Heart left ventricle (tissue), 16 donors: Measurements from ENCODE around the gene PLB1. TPM values are rescaled to one million over a fixed set of nuclear protein-coding genes. Genes with fewer than 3 reads are reported as not detected.

Experiments used
- ATAC-seq, 4 donors: fragments of 200-7000 bp; cut with Tn5 transposase; one replicate each; pipeline ENCODE4 v1.9.1; 2020 to 2022; ENCODE audit warnings: moderate library complexity in 4 of 4, mild to moderate bottlenecking in 3 of 4, moderate number of reproducible peaks in 1 of 4
- DNase-seq, 5 donors: peaks; one replicate each; pipeline ENCODE4 v3.0.0-alpha.2; 2020
- H3K27ac ChIP-seq, 12 donors: fragments of 200-600 bp; sonication (generic) in 4 of 12; one replicate each; pipeline versions ENCODE4 v1.5.0 to v1.8.0; 2016 to 2022; ENCODE audit warnings: mild to moderate bottlenecking in 2 of 12
- H3K27me3 ChIP-seq, 9 donors: fragments of 200-600 bp; sonication (generic) in 2 of 9; one replicate each; pipeline versions ENCODE4 v1.5.1 to v1.8.0; 2016 to 2022; ENCODE audit warnings: mild to moderate bottlenecking in 3 of 9
- H3K36me3 ChIP-seq, 9 donors: fragments of 200-600 bp; sonication (generic) in 2 of 9; one replicate each; pipeline versions ENCODE4 v1.5.0 to v1.8.0; 2018 to 2022; ENCODE audit warnings: mild to moderate bottlenecking in 2 of 9
- H3K4me1 ChIP-seq, 12 donors: fragments of 200-600 bp; sonication (generic) in 4 of 12; one replicate each; pipeline versions ENCODE4 v1.5.0 to v1.8.0; 2016 to 2022; ENCODE audit warnings: mild to moderate bottlenecking in 3 of 12
- H3K4me3 ChIP-seq, 12 donors: fragments of 200-600 bp; sonication (generic) in 4 of 12; one replicate each; pipeline versions ENCODE4 v1.5.0 to v1.8.0; 2017 to 2022; ENCODE audit warnings: mild to moderate bottlenecking in 9 of 12, moderate library complexity in 4 of 12
- H3K9me3 ChIP-seq, 12 donors: fragments of 200-600 bp; sonication (generic) in 4 of 12; one replicate each; pipeline versions ENCODE4 v1.5.0 to v1.8.0; 2016 to 2022; ENCODE audit warnings: mild to moderate bottlenecking in 1 of 12
- CTCF ChIP-seq, 12 donors: fragments of 200-600 bp; sonication (generic) in 4 of 12; IDR thresholded peaks; one replicate each; pipeline versions ENCODE4 v1.5.0 to v1.8.0; 2018 to 2022; ENCODE audit warnings: antibody characterized with exemption in 12 of 12, mild to moderate bottlenecking in 5 of 12
- POLR2A ChIP-seq, 2 donors: fragments of 450-650 bp; IDR thresholded peaks; one replicate each; pipeline ENCODE4 v1.6.1; 2017; ENCODE audit warnings: antibody characterized with exemption in 2 of 2, mild to moderate bottlenecking in 2 of 2, moderate library complexity in 2 of 2
- WGBS, 4 donors: extraction: QIAGEN DNeasy Blood & Tissue Kit in 2 of 4; methylation state at CpG; one replicate each; pipeline versions ENCODE4 v1.1.5 to v1.1.7; 2013 to 2018; 5-methylcytosine and 5-hydroxymethylcytosine counted together
- intact Hi-C, 10 donors: fragments of 100-400 bp; cut with DNase I; formaldehyde crosslinking; loops; one replicate each; pipeline versions ENCODE4 v1.11.1 to v1.14.2; 2022
- polyA plus RNA-seq, 2 donors: library from polyadenylated mRNA; stranded (reverse); fragments of 200-250 nt; gene quantifications; one replicate each; pipeline ENCODE4 v1.2.3, GENCODE V29; 2013
- total RNA-seq, 9 donors: library from RNA; depleted of rRNA in 2 of 9; stranded (reverse); fragments of >200 nt in 2 of 9; fragmentation: NEBNext Ultra II Directional in 3 of 9; extraction: Animal tissue kit (Norgen Biotek cat#: 25700) in 3 of 9; gene quantifications; one replicate each; pipeline versions ENCODE4 v1.1.0 to v1.2.4, GENCODE V29; 2016 to 2023
- donor health status: ischemic (EF 13 %, LVEDD 7.1; RV severe dilation, severe dysfunction).
- donor health status: healthy with polysubstance abuse.
- donor health status: DM: no; HTN: yes; CAD: no.
- donor health status: DM: no; HTN: no; CAD: no.
- donor health status: ischemic (EF 25% LVEDD 6.9; RV normal size, moderate dysfunction).
- donor health status: ischemic (EF 25% LVEDD 5.7; RV mildly dilated, moderate dysfunction).
- donor health status: healthy.
- donor health status: DM: yes; HTN: yes; CAD: no.
- donor health status: ischemic (EF 35%, LVEDD 5.7; RV mildly dilated, moderate dysfunction).
- donor health status: nonischemic (EF 11% LVEDD 7.7; RV severe dilation, severe dysfunction).
- donor health status: DM: yes; HTN: yes; CAD: no.
- donor health status: PGD.
- donor health status: ischemic (EF 29% LVEDD 5.4; RV normal size, mild dysfunction).
- donor health status: nonischemic (EF 23%, LVEDD 6.1; RV moderate dilation, normal function).

Gene PLB1
- total and polyA plus RNA-seq, 11 donors, result 0.35 to 5.5 (median 1.3) TPM

- H3K27ac ChIP-seq, result no peak overlapping the region
- WGBS, 4 donors, result 79 to 97% (median 89%) methylated on average over 5 of the region's 5 CpGs
- no peak for ATAC-seq
- no peak overlapping the region for H3K4me3 ChIP-seq
- peaks cover 0 to 20% (median 2%) of the 10 kb centered on the region in 9 donors for H3K27me3 ChIP-seq
- peaks cover 0 to 9% (median 0%) of the 10 kb centered on the region in 12 donors for H3K9me3 ChIP-seq
- DNase-seq, result no peak
- H3K36me3 ChIP-seq, result no peaks in the 10 kb centered on the region
- intact Hi-C loops, result no loop called here
- H3K4me1 ChIP-seq, result no peaks in the 10 kb centered on the region
- TF ChIP-seq CTCF (IDR thresholded peaks at IDR 0.05), result no peak
- no peak for TF ChIP-seq POLR2A (IDR thresholded peaks at IDR 0.05)
Observed at GRCh38 chr2:28515176-28515751, 19.4 kb downstream of the PLB1 start.

- DNase-seq (no peak), ATAC-seq (no peak)
- TF ChIP-seq CTCF (IDR thresholded peaks at IDR 0.05) (no peak), POLR2A (IDR thresholded peaks at IDR 0.05) (no peak)
- Histone ChIP-seq H3K36me3 (no peaks in the 10 kb centered on the region), H3K4me1 (no peaks in the 10 kb centered on the region), H3K4me3 (no peak overlapping the region), H3K9me3 (peaks cover 0 to 9% (median 0%) of the 10 kb centered on the region in 12 donors), H3K27me3 (peaks cover 0 to 24% (median 2%) of the 10 kb centered on the region in 9 donors), H3K27ac (no peak overlapping the region)
- 80 to 89% (median 86%) methylated on average over 1 of the region's 1 CpG for WGBS, 4 donors
- intact Hi-C loops, result no loop called here
Observed at GRCh38 chr2:28516430-28516829, 20.6 kb downstream of the PLB1 start.

- ATAC-seq (no peak), DNase-seq (no peak)
- intact Hi-C loops, result no loop called here
- Histone ChIP-seq H3K4me1 (no peaks in the 10 kb centered on the region), H3K27me3 (peaks cover 0 to 24% (median 2%) of the 10 kb centered on the region in 9 donors), H3K4me3 (no peak overlapping the region), H3K27ac (no peak overlapping the region), H3K9me3 (peaks cover 0 to 6% (median 0%) of the 10 kb centered on the region in 12 donors), H3K36me3 (no peaks in the 10 kb centered on the region)
- TF ChIP-seq POLR2A (IDR thresholded peaks at IDR 0.05) (no peak), CTCF (IDR thresholded peaks at IDR 0.05) (no peak)
- WGBS, 4 donors, result 65 to 75% (median 69%) methylated on average over 6 of the region's 6 CpGs
Observed at GRCh38 chr2:28516950-28517349, 21.1 kb downstream of the PLB1 start.

- intact Hi-C loops, result no loop called here
- H3K4me1 ChIP-seq, result no peaks in the 10 kb centered on the region
- ATAC-seq (no peak), DNase-seq (no peak)
- no peaks in the 10 kb centered on the region for H3K36me3 ChIP-seq
- peaks cover 0 to 24% (median 4%) of the 10 kb centered on the region in 9 donors for H3K27me3 ChIP-seq
- no peak for TF ChIP-seq CTCF (IDR thresholded peaks at IDR 0.05)
- TF ChIP-seq POLR2A (IDR thresholded peaks at IDR 0.05), result no peak
- WGBS, 4 donors, result 31 to 37% (median 33%) methylated on average over 3 of the region's 3 CpGs
- no peak overlapping the region for H3K4me3 ChIP-seq
- H3K9me3 ChIP-seq, result no peaks in the 10 kb centered on the region
- no peak overlapping the region for H3K27ac ChIP-seq
Observed at GRCh38 chr2:28521663-28522062, 25.8 kb downstream of the PLB1 start.
